ENCODE data around the gene TTC31.
"Not testable (repeated sequence)": the region's sequence is repeated elsewhere in the genome, so short reads cannot be mapped to it uniquely, and the experiment has no call there.

Gene TTC31

GRCh38 chr2:74450570-74451190 is 32.2 kb upstream of the TTC31 start:
- Histone ChIP-seq H3K4me1 (peaks cover 11 to 29% (median 23%) of the 10 kb centered on the region in 10 experiments), H3K36me3 (no peaks in the 10 kb centered on the region), H3K27ac (no peak overlapping the region), H3K4me2 (no peak overlapping the region), H3K9me3 (replicated peaks in 1 of 11) (no peaks in the 10 kb centered on the region), H3K9ac (no peak overlapping the region), H4K20me1 (no peaks in the 10 kb centered on the region), H3K4me3 (no peak overlapping the region), H3K27me3 (no peaks in the 10 kb centered on the region)
- TF ChIP-seq Cebpa-rat (IDR thresholded peaks at IDR 0.05): no peak

- Histone ChIP-seq H3K9me3 (replicated peaks in 1 of 11) (no peaks in the 10 kb centered on the region), H3K4me1 (peaks cover 36 to 56% (median 47%) of the 10 kb centered on the region in 10 experiments), H3K27ac (peak within 1 kb of the TSS in 10 of 11 experiments; percentile 46 to 73 (median 61); a peak in 20 of 22 replicates), H3K4me3 (peak within 1 kb of the TSS; percentile 63 to 91 (median 76)), H3K27me3 (no peaks in the 10 kb centered on the region), H4K20me1 (no peaks in the 10 kb centered on the region), H3K36me3 (no peaks in the 10 kb centered on the region), H3K9ac (peak within 1 kb of the TSS; percentile 74 to 91 (median 81)), H3K4me2 (peak within 1 kb of the TSS; percentile 94 to 99 (median 97))
- TF ChIP-seq Cebpa-rat (IDR thresholded peaks at IDR 0.05): no peak
Measured at GRCh38 chr2:74454654-74455511, 28.0 kb upstream of the TTC31 start, which contains the start of gene INO80B. Gene INO80B (plus strand): TSS chr2:74455087. CDS start chr2:74455117, 30 bp downstream.

GRCh38 chr2:74457129-74457548 is 25.7 kb upstream of the TTC31 start:
- Histone ChIP-seq H3K27me3 (no peaks in the 10 kb centered on the region), H4K20me1 (peaks cover 0 to 13% (median 0%) of the 10 kb centered on the region in 11 experiments; a peak in 4 of 22 replicates), H3K4me3 (peak overlapping the region; percentile 75 to 91 (median 80)), H3K36me3 (peaks cover 13 to 20% (median 16%) of the 10 kb centered on the region in 11 experiments), H3K4me2 (peak overlapping the region; percentile 94 to 99 (median 97)), H3K4me1 (peaks cover 38 to 55% (median 47%) of the 10 kb centered on the region in 10 experiments), H3K27ac (peak overlapping the region; percentile 23 to 90 (median 85); a peak in 21 of 22 replicates), H3K9ac (peak overlapping the region; percentile 79 to 91 (median 85)), H3K9me3 (replicated peaks in 1 of 11) (no peaks in the 10 kb centered on the region)
- no peak for TF ChIP-seq Cebpa-rat (IDR thresholded peaks at IDR 0.05)

GRCh38 chr2:74457549-74458131 is 25.2 kb upstream of the TTC31 start:
- no peaks in the 10 kb centered on the region for H3K27me3 ChIP-seq
- H3K4me3 ChIP-seq: peak overlapping the region; percentile 75 to 91 (median 80)
- peaks cover 18 to 25% (median 21%) of the 10 kb centered on the region in 11 experiments for H3K36me3 ChIP-seq
- H3K4me1 ChIP-seq: peaks cover 33 to 50% (median 42%) of the 10 kb centered on the region in 10 experiments
- TF ChIP-seq Cebpa-rat (IDR thresholded peaks at IDR 0.05): no peak
- peak overlapping the region; percentile 67 to 90 (median 85) for H3K27ac ChIP-seq
- peak overlapping the region; percentile 94 to 99 (median 97) for H3K4me2 ChIP-seq
- no peaks in the 10 kb centered on the region for H3K9me3 ChIP-seq (replicated peaks in 1 of 11)
- peak overlapping the region; percentile 79 to 91 (median 85) for H3K9ac ChIP-seq
- H4K20me1 ChIP-seq: peaks cover 0 to 15% (median 0%) of the 10 kb centered on the region in 11 experiments; a peak in 5 of 22 replicates

GRCh38 chr2:74458132-74458937 is 24.5 kb upstream of the TTC31 start, which contains the start of gene WBP1:
Gene WBP1 (plus strand): TSS chr2:74458438. CDS start chr2:74458603, 165 bp downstream.
- Histone ChIP-seq H3K36me3 (peaks cover 25 to 32% (median 27%) of the 10 kb centered on the region in 11 experiments), H3K4me1 (peaks cover 33 to 48% (median 39%) of the 10 kb centered on the region in 10 experiments), H3K27ac (peak within 1 kb of the TSS; percentile 67 to 90 (median 85)), H3K9ac (peak within 1 kb of the TSS; percentile 79 to 91 (median 85)), H3K9me3 (replicated peaks in 1 of 11) (no peaks in the 10 kb centered on the region), H3K4me3 (peak within 1 kb of the TSS; percentile 75 to 91 (median 80)), H3K27me3 (no peaks in the 10 kb centered on the region), H3K4me2 (peak within 1 kb of the TSS; percentile 95 to 99 (median 97)), H4K20me1 (peaks cover 0 to 20% (median 0%) of the 10 kb centered on the region in 11 experiments; a peak in 6 of 22 replicates)
- no peak for TF ChIP-seq Cebpa-rat (IDR thresholded peaks at IDR 0.05)

GRCh38 chr2:74458938-74459363 is 23.9 kb upstream of the TTC31 start:
- peak overlapping the region; percentile 79 to 91 (median 84) for H3K9ac ChIP-seq
- H3K27me3 ChIP-seq: no peaks in the 10 kb centered on the region
- peaks cover 25 to 34% (median 28%) of the 10 kb centered on the region in 11 experiments for H3K36me3 ChIP-seq
- H4K20me1 ChIP-seq: peaks cover 0 to 20% (median 1%) of the 10 kb centered on the region in 11 experiments; a peak in 8 of 22 replicates
- no peak for TF ChIP-seq Cebpa-rat (IDR thresholded peaks at IDR 0.05)
- peaks cover 37 to 55% (median 45%) of the 10 kb centered on the region in 10 experiments for H3K4me1 ChIP-seq
- peak overlapping the region; percentile 72 to 91 (median 78) for H3K4me3 ChIP-seq
- H3K9me3 ChIP-seq (replicated peaks in 1 of 11): no peaks in the 10 kb centered on the region
- H3K27ac ChIP-seq: peak overlapping the region; percentile 25 to 83 (median 81); a peak in 21 of 22 replicates
- peak overlapping the region; percentile 82 to 99 (median 95) for H3K4me2 ChIP-seq

GRCh38 chr2:74459503-74460118 is 23.3 kb upstream of the TTC31 start:
- H3K9me3 ChIP-seq (replicated peaks in 1 of 11); H3K27me3 ChIP-seq: not testable (repeated sequence)
- H4K20me1 ChIP-seq: peaks cover 0 to 20% (median 4%) of the 10 kb centered on the region in 11 experiments; a peak in 10 of 22 replicates
- peaks cover 38 to 52% (median 49%) of the 10 kb centered on the region in 10 experiments for H3K4me1 ChIP-seq
- peak overlapping the region in 1 of 11 experiments; percentile 16; a peak in 1 of 22 replicates for H3K27ac ChIP-seq
- H3K4me3 ChIP-seq: peak overlapping the region in 8 of 10 experiments; percentile 72 to 91 (median 80); a peak in 16 of 20 replicates
- peaks cover 25 to 34% (median 28%) of the 10 kb centered on the region in 11 experiments for H3K36me3 ChIP-seq
- H3K9ac ChIP-seq: peak overlapping the region in 8 of 11 experiments; percentile 79 to 91 (median 85); a peak in 16 of 22 replicates
- peak overlapping the region; percentile 82 to 99 (median 95) for H3K4me2 ChIP-seq

- H3K4me1 ChIP-seq: peaks cover 38 to 52% (median 49%) of the 10 kb centered on the region in 10 experiments
- peak overlapping the region in 1 of 11 experiments; percentile 87; a peak in 1 of 22 replicates for H3K9ac ChIP-seq
- not testable (repeated sequence) for H3K27me3 ChIP-seq; H3K9me3 ChIP-seq (replicated peaks in 1 of 11); H3K27ac ChIP-seq; H3K4me3 ChIP-seq
- H3K4me2 ChIP-seq: peak overlapping the region in 5 of 11 experiments; percentile 94 to 99 (median 96); a peak in 5 of 22 replicates
- H3K36me3 ChIP-seq: peaks cover 25 to 34% (median 28%) of the 10 kb centered on the region in 11 experiments
- H4K20me1 ChIP-seq: peaks cover 0 to 20% (median 4%) of the 10 kb centered on the region in 11 experiments; a peak in 10 of 22 replicates
Measured at GRCh38 chr2:74460187-74460586, 22.7 kb upstream of the TTC31 start.

All from BLaER1 treated with 17β-estradiol and CSF1 and Interleukin-3, amounts not matched to agents 10 nM and 100 nM (cell line).